ENCODE measurements around the gene RASL10A. TPM values are rescaled to one million over a fixed set of nuclear protein-coding genes. Genes with fewer than 3 reads are reported as not detected.
A peak's percentile ranks its signal among the peaks of the same experiment; 100 is the strongest.

The RASL10A gene
- total and polyA plus RNA-seq, 7 donors: 0.32 to 3.3 (median 0.80) TPM

GRCh38 chr22:29330753-29331152, 15.3 kb upstream of the RASL10A start:
- intact Hi-C loops (cut with DNase I): no loop called here
- peak; percentile 23 to 58 (median 45) for ATAC-seq
- Histone ChIP-seq H3K4me1 (peaks cover 37% of the 10 kb centered on the region), H3K27ac (peak overlapping the region; percentile 79), H3K9me3 (no peaks in the 10 kb centered on the region), H3K27me3 (ENCODE audit: insufficient read depth in 3 of 3, low read length in 2 of 3) (no peaks in the 10 kb centered on the region), H3K36me3 (ENCODE audit: insufficient read depth in 1 of 2, low read depth in 1 of 2) (peaks cover 5 to 64% of the 10 kb centered on the region in 2 donors), H3K4me3 (no peak overlapping the region)
- TF ChIP-seq CTCF (IDR thresholded peaks at IDR 0.05): no peak
- peak; percentile 73 to 87 for DNase-seq
- 28 to 43% (median 32%) methylated on average over 6 to 9 of the region's 9 CpGs for WGBS, 3 donors

- ATAC-seq (peak in 1 of 4 donors; percentile 2), DNase-seq (no peak)
- peaks cover 37% of the 10 kb centered on the region for H3K4me1 ChIP-seq
- no peak for TF ChIP-seq CTCF (IDR thresholded peaks at IDR 0.05)
- 53 to 76% (median 59%) methylated on average over 19 of the region's 19 CpGs for WGBS, 3 donors
- intact Hi-C loops (cut with DNase I): no loop called here
- H3K36me3 ChIP-seq (ENCODE audit: insufficient read depth in 1 of 2, low read depth in 1 of 2): peaks cover 5 to 64% of the 10 kb centered on the region in 2 donors
- no peaks in the 10 kb centered on the region for H3K9me3 ChIP-seq
- H3K27ac ChIP-seq: peak overlapping the region; percentile 79
- H3K4me3 ChIP-seq: no peak overlapping the region
- H3K27me3 ChIP-seq (ENCODE audit: insufficient read depth in 3 of 3, low read length in 2 of 3): no peaks in the 10 kb centered on the region
Measured at GRCh38 chr22:29330291-29330690, 14.8 kb upstream of the RASL10A start.

GRCh38 chr22:29329581-29329980, 14.1 kb upstream of the RASL10A start:
- DNase-seq (no peak), ATAC-seq (peak in 3 of 4 donors; percentile 7 to 17 (median 9))
- Histone ChIP-seq H3K9me3 (no peaks in the 10 kb centered on the region), H3K4me3 (no peak overlapping the region), H3K4me1 (peaks cover 37% of the 10 kb centered on the region), H3K27ac (peak overlapping the region; percentile 79), H3K27me3 (ENCODE audit: insufficient read depth in 3 of 3, low read length in 2 of 3) (no peaks in the 10 kb centered on the region), H3K36me3 (ENCODE audit: insufficient read depth in 1 of 2, low read depth in 1 of 2) (peaks cover 2 to 64% of the 10 kb centered on the region in 2 donors)
- 52 to 77% (median 64%) methylated on average over 11 of the region's 11 CpGs for WGBS, 3 donors
- TF ChIP-seq CTCF (IDR thresholded peaks at IDR 0.05): no peak
- intact Hi-C loops (cut with DNase I): no loop called here

- ATAC-seq (peak; percentile 90 to 94 (median 92)), DNase-seq (peak; percentile 74 to 92)
- Histone ChIP-seq H3K4me3 (peak overlapping the region; percentile 15), H3K4me1 (peaks cover 37% of the 10 kb centered on the region), H3K36me3 (ENCODE audit: insufficient read depth in 1 of 2, low read depth in 1 of 2) (peaks cover 2 to 58% of the 10 kb centered on the region in 2 donors), H3K27me3 (ENCODE audit: insufficient read depth in 3 of 3, low read length in 2 of 3) (no peaks in the 10 kb centered on the region), H3K27ac (peak overlapping the region; percentile 79), H3K9me3 (no peaks in the 10 kb centered on the region)
- TF ChIP-seq CTCF (IDR thresholded peaks at IDR 0.05): no peak
- intact Hi-C loops (cut with DNase I): no loop called here
- 30 to 42% (median 42%) methylated on average over 31 to 34 of the region's 34 CpGs for WGBS, 3 donors
Measured at GRCh38 chr22:29328566-29329500, 13.3 kb upstream of the RASL10A start.
